Heart left ventricle (tissue), 16 donors: ENCODE results near the gene BCR. TPM values are rescaled to one million over a fixed set of nuclear protein-coding genes. Genes with fewer than 3 reads are reported as not detected.

Experiments
- ATAC-seq, 4 donors: fragments of 200-7000 bp; cut with Tn5 transposase; one replicate each; pipeline ENCODE4 v1.9.1; 2020 to 2022; ENCODE audit warnings: moderate library complexity in 4 of 4, mild to moderate bottlenecking in 3 of 4, moderate number of reproducible peaks in 1 of 4
- DNase-seq, 5 donors: peaks; one replicate each; pipeline ENCODE4 v3.0.0-alpha.2; 2020
- H3K27ac ChIP-seq, 12 donors: fragments of 200-600 bp; sonication (generic) in 4 of 12; one replicate each; pipeline versions ENCODE4 v1.5.0 to v1.8.0; 2016 to 2022; ENCODE audit warnings: mild to moderate bottlenecking in 2 of 12
- H3K27me3 ChIP-seq, 9 donors: fragments of 200-600 bp; sonication (generic) in 2 of 9; one replicate each; pipeline versions ENCODE4 v1.5.1 to v1.8.0; 2016 to 2022; ENCODE audit warnings: mild to moderate bottlenecking in 3 of 9
- H3K36me3 ChIP-seq, 9 donors: fragments of 200-600 bp; sonication (generic) in 2 of 9; one replicate each; pipeline versions ENCODE4 v1.5.0 to v1.8.0; 2018 to 2022; ENCODE audit warnings: mild to moderate bottlenecking in 2 of 9
- H3K4me1 ChIP-seq, 12 donors: fragments of 200-600 bp; sonication (generic) in 4 of 12; one replicate each; pipeline versions ENCODE4 v1.5.0 to v1.8.0; 2016 to 2022; ENCODE audit warnings: mild to moderate bottlenecking in 3 of 12
- H3K4me3 ChIP-seq, 12 donors: fragments of 200-600 bp; sonication (generic) in 4 of 12; one replicate each; pipeline versions ENCODE4 v1.5.0 to v1.8.0; 2017 to 2022; ENCODE audit warnings: mild to moderate bottlenecking in 9 of 12, moderate library complexity in 4 of 12
- H3K9me3 ChIP-seq, 12 donors: fragments of 200-600 bp; sonication (generic) in 4 of 12; one replicate each; pipeline versions ENCODE4 v1.5.0 to v1.8.0; 2016 to 2022; ENCODE audit warnings: mild to moderate bottlenecking in 1 of 12
- POLR2A ChIP-seq, 2 donors: fragments of 450-650 bp; IDR thresholded peaks; one replicate each; pipeline ENCODE4 v1.6.1; 2017; ENCODE audit warnings: antibody characterized with exemption in 2 of 2, mild to moderate bottlenecking in 2 of 2, moderate library complexity in 2 of 2
- WGBS, 4 donors: extraction: QIAGEN DNeasy Blood & Tissue Kit in 2 of 4; methylation state at CpG; one replicate each; pipeline versions ENCODE4 v1.1.5 to v1.1.7; 2013 to 2018; 5-methylcytosine and 5-hydroxymethylcytosine counted together
- intact Hi-C, 10 donors: fragments of 100-400 bp; cut with DNase I; formaldehyde crosslinking; loops; one replicate each; pipeline versions ENCODE4 v1.11.1 to v1.14.2; 2022
- polyA plus RNA-seq, 2 donors: library from polyadenylated mRNA; stranded (reverse); fragments of 200-250 nt; gene quantifications; one replicate each; pipeline ENCODE4 v1.2.3, GENCODE V29; 2013
- total RNA-seq, 9 donors: library from RNA; depleted of rRNA in 2 of 9; stranded (reverse); fragments of >200 nt in 2 of 9; fragmentation: NEBNext Ultra II Directional in 3 of 9; extraction: Animal tissue kit (Norgen Biotek cat#: 25700) in 3 of 9; gene quantifications; one replicate each; pipeline versions ENCODE4 v1.1.0 to v1.2.4, GENCODE V29; 2016 to 2023
- TF ChIP-seq, protein P1 (sequence below), 12 donors: fragments of 200-600 bp; sonication (generic) in 4 of 12; IDR thresholded peaks; one replicate each; pipeline versions ENCODE4 v1.5.0 to v1.8.0; 2018 to 2022; ENCODE audit warnings: antibody characterized with exemption in 12 of 12, mild to moderate bottlenecking in 5 of 12
- donor health status: ischemic (EF 13 %, LVEDD 7.1; RV severe dilation, severe dysfunction).
- donor health status: healthy with polysubstance abuse.
- donor health status: DM: no; HTN: yes; CAD: no.
- donor health status: DM: no; HTN: no; CAD: no.
- donor health status: ischemic (EF 25% LVEDD 6.9; RV normal size, moderate dysfunction).
- donor health status: ischemic (EF 25% LVEDD 5.7; RV mildly dilated, moderate dysfunction).
- donor health status: healthy.
- donor health status: DM: yes; HTN: yes; CAD: no.
- donor health status: ischemic (EF 35%, LVEDD 5.7; RV mildly dilated, moderate dysfunction).
- donor health status: nonischemic (EF 11% LVEDD 7.7; RV severe dilation, severe dysfunction).
- donor health status: DM: yes; HTN: yes; CAD: no.
- donor health status: PGD.
- donor health status: ischemic (EF 29% LVEDD 5.4; RV normal size, mild dysfunction).
- donor health status: nonischemic (EF 23%, LVEDD 6.1; RV moderate dilation, normal function).

Gene BCR
- total and polyA plus RNA-seq, 11 donors: 12.6 to 51.1 (median 28.7) TPM

DNA sequence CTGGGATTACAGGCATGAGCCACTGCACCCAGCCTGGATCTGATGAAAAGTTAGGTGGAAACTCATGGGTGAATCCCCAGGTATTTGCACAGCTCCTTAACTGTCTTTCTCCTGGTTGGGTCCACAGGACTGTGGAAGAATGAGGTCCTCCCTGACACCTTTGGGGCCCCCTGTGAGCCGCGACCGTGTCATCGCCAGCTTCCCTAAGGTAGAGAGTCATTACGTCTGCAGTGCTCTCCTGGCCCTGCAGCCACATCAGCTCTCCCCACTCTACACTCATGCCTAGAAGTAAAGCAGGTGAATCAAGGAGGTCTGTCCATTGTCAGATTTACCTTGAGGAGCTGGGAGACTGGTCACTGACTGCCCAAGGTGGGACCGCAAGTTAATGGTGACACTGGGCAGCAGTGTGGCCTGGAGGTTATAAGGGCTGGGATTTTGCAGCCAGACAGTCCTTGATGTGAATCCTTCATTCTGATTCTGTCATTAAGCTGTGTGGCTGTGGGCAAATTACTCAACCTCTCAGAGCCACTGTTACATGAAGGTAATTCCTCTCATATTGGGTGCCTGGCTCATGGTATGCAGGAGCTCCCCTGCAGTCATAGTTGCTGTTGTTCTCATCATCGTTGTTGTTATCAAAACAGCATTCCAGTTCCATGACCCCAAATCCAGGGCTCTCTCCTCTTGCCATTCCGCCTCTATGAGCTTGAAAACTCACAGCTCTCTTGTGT is 33.7 kb upstream of the BCR start:
- ATAC-seq (no peak), DNase-seq (no peak)
- H3K9me3 ChIP-seq: no peaks in the 10 kb centered on the region
- peaks cover 0 to 13% (median 0%) of the 10 kb centered on the region in 9 donors for H3K27me3 ChIP-seq
- H3K4me3 ChIP-seq: no peak overlapping the region
- H3K36me3 ChIP-seq: no peaks in the 10 kb centered on the region
- peak overlapping the region in 2 of 12 donors; percentile 61 to 81 for H3K27ac ChIP-seq
- TF ChIP-seq, protein P1, sequence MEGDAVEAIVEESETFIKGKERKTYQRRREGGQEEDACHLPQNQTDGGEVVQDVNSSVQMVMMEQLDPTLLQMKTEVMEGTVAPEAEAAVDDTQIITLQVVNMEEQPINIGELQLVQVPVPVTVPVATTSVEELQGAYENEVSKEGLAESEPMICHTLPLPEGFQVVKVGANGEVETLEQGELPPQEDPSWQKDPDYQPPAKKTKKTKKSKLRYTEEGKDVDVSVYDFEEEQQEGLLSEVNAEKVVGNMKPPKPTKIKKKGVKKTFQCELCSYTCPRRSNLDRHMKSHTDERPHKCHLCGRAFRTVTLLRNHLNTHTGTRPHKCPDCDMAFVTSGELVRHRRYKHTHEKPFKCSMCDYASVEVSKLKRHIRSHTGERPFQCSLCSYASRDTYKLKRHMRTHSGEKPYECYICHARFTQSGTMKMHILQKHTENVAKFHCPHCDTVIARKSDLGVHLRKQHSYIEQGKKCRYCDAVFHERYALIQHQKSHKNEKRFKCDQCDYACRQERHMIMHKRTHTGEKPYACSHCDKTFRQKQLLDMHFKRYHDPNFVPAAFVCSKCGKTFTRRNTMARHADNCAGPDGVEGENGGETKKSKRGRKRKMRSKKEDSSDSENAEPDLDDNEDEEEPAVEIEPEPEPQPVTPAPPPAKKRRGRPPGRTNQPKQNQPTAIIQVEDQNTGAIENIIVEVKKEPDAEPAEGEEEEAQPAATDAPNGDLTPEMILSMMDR (IDR thresholded peaks at IDR 0.05): no peak
- no peak for TF ChIP-seq POLR2A (IDR thresholded peaks at IDR 0.05)
- WGBS, 4 donors: 74 to 80% (median 75%) methylated on average over 3 to 8 of the region's 8 CpGs
- intact Hi-C loops: no loop called here
- peaks cover 0 to 34% (median 22%) of the 10 kb centered on the region in 12 donors for H3K4me1 ChIP-seq

DNA sequence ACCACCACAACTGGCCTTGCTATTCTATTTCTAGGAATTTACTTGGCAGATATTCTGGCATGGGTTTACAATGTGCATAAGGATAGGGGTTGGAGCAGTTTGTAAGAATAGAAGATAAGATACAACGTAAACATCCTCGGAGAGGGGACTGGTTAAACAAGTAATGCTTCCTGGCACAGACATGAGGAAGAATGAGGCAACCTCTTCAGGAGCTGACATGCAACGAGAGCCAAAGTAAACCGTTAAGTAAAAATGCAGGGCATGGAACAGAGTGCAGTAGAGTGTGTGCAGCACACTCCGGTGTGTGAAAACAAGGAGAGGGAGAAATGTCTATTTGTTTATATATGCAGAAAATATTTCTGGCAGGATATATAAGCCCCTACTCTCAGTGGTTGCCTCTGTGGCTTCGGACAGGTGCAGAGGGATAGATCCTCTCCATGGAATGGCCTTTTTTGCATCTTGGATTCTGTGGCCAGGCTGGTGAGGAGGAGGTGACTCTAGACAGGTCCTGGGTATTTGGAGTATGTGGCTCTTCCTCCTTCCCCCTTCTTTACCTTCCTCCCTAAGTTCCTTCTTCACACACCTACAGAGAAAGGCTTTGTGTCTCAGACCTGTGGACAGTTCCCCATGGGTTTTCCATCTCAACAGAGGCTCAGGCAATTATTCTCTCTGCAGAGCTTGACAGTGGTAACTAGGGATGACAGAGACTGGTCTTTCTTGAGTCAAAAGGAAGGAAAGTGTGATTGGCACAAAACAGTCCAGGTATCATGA is 32.5 kb upstream of the BCR start:
- peaks cover 0 to 32% (median 13%) of the 10 kb centered on the region in 12 donors for H3K4me1 ChIP-seq
- no peaks in the 10 kb centered on the region for H3K9me3 ChIP-seq
- no peaks in the 10 kb centered on the region for H3K36me3 ChIP-seq
- no peak for TF ChIP-seq POLR2A (IDR thresholded peaks at IDR 0.05)
- TF ChIP-seq, protein P1 (IDR thresholded peaks at IDR 0.05): no peak
- intact Hi-C loops: no loop called here
- H3K4me3 ChIP-seq: no peak overlapping the region
- peaks cover 0 to 13% (median 0%) of the 10 kb centered on the region in 9 donors for H3K27me3 ChIP-seq
- 33 to 36% (median 35%) methylated on average over 6 of the region's 6 CpGs for WGBS, 4 donors
- ATAC-seq (no peak), DNase-seq (no peak)
- H3K27ac ChIP-seq: no peak overlapping the region

- Histone ChIP-seq H3K4me3 (no peak overlapping the region), H3K27me3 (peaks cover 0 to under 1% (median 0%) of the 10 kb centered on the region in 9 donors), H3K9me3 (no peaks in the 10 kb centered on the region), H3K36me3 (no peaks in the 10 kb centered on the region), H3K4me1 (peaks cover 0 to 29% (median 10%) of the 10 kb centered on the region in 12 donors), H3K27ac (no peak overlapping the region)
- DNase-seq: peak in 2 of 5 donors; percentile 32 to 57
- intact Hi-C loops: no loop called here
- TF ChIP-seq POLR2A (IDR thresholded peaks at IDR 0.05): no peak
- TF ChIP-seq, protein P1 (IDR thresholded peaks at IDR 0.05): no peak
- peak in 1 of 4 donors; percentile 25 for ATAC-seq
- WGBS, 4 donors: 65 to 74% (median 71%) methylated on average over 15 of the region's 15 CpGs
Observed at GRCh38 chr22:23149743-23150238, 30.5 kb upstream of the BCR start.

GRCh38 chr22:23150762-23151161 is 29.5 kb upstream of the BCR start:
- DNase-seq (no peak), ATAC-seq (no peak)
- H3K27ac ChIP-seq: no peak overlapping the region
- intact Hi-C loops: no loop called here
- peaks cover 0 to 4% (median 0%) of the 10 kb centered on the region in 9 donors for H3K27me3 ChIP-seq
- 71 to 89% (median 83%) methylated on average over 6 of the region's 6 CpGs for WGBS, 4 donors
- peaks cover 0 to 20% (median 3%) of the 10 kb centered on the region in 12 donors for H3K4me1 ChIP-seq
- H3K4me3 ChIP-seq: no peak overlapping the region
- no peaks in the 10 kb centered on the region for H3K36me3 ChIP-seq
- no peak for TF ChIP-seq POLR2A (IDR thresholded peaks at IDR 0.05)
- TF ChIP-seq, protein P1 (IDR thresholded peaks at IDR 0.05): no peak
- H3K9me3 ChIP-seq: no peaks in the 10 kb centered on the region
